Uterus (tissue), 4 donors: ENCODE data around the gene ANKRD40. TPM values are rescaled to one million over a fixed set of nuclear protein-coding genes. Genes with fewer than 3 reads are reported as not detected.

Experiments
- DNase-seq, 2 donors: peaks; one replicate each; pipeline ENCODE4 v3.0.0-alpha.2; 2019 to 2020
- H3K27ac ChIP-seq, 2 donors: fragments of 200-600 bp; sonication (generic); 1 replicate in 1 of 2; 2 replicates in 1 of 2; pipeline ENCODE4 v1.5.1; 2016 to 2018
- H3K27me3 ChIP-seq, 2 donors: fragments of 200-600 bp; sonication (generic); one replicate each; pipeline ENCODE4 v1.5.1; 2018 to 2019; ENCODE audit warnings: control low read depth in 1 of 2
- H3K36me3 ChIP-seq, 2 donors: fragments of 200-600 bp; sonication (generic); one replicate each; pipeline ENCODE4 v1.5.1; 2019; ENCODE audit warnings: control low read depth in 1 of 2
- H3K4me1 ChIP-seq, 2 donors: fragments of 200-600 bp; sonication (generic); one replicate each; pipeline ENCODE4 v1.5.1; 2018 to 2019; ENCODE audit warnings: control low read depth in 1 of 2
- H3K4me3 ChIP-seq, 2 donors: fragments of 200-600 bp; sonication (generic); 1 replicate in 1 of 2; 2 replicates in 1 of 2; pipeline ENCODE4 v1.5.1; 2018 to 2019; ENCODE audit warnings: mild to moderate bottlenecking in 1 of 2
- H3K9me3 ChIP-seq, 2 donors: fragments of 200-600 bp; sonication (generic); one replicate each; pipeline ENCODE4 v1.5.1; 2019; ENCODE audit warnings: control low read depth in 1 of 2
- POLR2A ChIP-seq, 2 donors: fragments of 450-650 bp; IDR thresholded peaks; one replicate each; pipeline ENCODE4 v1.6.1; 2016; ENCODE audit warnings: antibody characterized with exemption in 2 of 2, mild to moderate bottlenecking in 1 of 2, moderate library complexity in 1 of 2
- intact Hi-C: fragments of 100-400 bp; cut with DNase I; formaldehyde crosslinking; loops from one replicate; pipeline ENCODE4 v1.15.1; 2023; ENCODE audit warnings: low total_unique reads
- total RNA-seq, 4 donors: library from RNA; depleted of rRNA in 3 of 4; stranded (reverse); fragments of >200 nt in 3 of 4; gene quantifications; one replicate each; pipeline versions ENCODE4 v1.1.0 to v1.2.4, GENCODE V29; 2014 to 2023
- TF ChIP-seq, protein P1 (sequence below), 4 experiments: fragments of 200-600 bp in 2 of 4; fragments of 450-650 bp in 2 of 4; sonication (generic) in 2 of 4; IDR thresholded peaks; one replicate each; pipeline ENCODE4 v1.5.1; 2016 to 2019; ENCODE audit warnings: antibody characterized with exemption in 4 of 4, mild to moderate bottlenecking in 2 of 4, moderate library complexity in 1 of 4
- donor health status: DM: yes; HTN: yes; CAD: no.

ANKRD40 gene
- total RNA-seq, 4 donors from 2014 or later, result 15.0 to 58.0 (median 31.3) TPM

DNA sequence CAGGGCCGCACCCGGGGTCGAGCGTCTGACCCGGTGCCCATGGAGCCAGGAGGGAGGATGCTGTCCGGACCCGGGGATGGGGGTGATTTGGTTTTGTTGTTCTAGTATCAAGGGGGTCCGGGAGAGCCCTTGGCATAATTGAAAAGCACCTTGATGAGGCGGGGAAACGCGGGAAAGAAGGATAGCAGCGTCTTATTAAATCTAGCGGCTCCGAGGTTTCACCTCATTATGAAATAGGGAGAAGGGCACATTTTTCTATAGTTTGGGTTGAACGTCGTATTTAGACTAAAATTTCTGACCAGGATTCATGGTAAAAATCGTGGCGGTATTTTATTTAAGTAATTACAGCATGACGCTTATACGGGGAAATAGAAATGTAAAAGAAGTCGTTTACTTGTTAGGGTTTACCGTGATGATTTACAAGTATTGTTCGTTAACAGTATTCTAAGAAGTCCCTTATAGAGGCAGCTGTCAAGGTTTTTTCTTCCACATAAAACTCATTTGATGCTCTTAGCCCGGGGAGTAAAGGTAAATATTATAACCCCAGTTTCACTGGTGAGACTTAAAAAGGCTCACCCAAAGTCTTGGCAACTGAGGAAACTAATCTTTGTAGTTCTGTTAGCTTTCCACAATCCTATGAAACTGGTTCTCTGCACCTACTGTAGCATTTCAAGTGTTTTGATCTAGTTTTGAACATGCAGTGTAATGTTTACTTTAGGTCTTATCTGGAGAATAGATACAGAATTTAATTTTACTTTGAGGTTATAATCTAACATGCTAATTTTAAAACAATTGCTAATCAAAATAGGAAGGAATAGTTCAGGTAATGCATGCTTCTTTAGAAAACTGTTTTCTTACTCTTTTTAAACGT lies 12.4 kb upstream of the ANKRD40 start:
- no peak for TF ChIP-seq POLR2A (IDR thresholded peaks at IDR 0.05)
- TF ChIP-seq, protein P1, sequence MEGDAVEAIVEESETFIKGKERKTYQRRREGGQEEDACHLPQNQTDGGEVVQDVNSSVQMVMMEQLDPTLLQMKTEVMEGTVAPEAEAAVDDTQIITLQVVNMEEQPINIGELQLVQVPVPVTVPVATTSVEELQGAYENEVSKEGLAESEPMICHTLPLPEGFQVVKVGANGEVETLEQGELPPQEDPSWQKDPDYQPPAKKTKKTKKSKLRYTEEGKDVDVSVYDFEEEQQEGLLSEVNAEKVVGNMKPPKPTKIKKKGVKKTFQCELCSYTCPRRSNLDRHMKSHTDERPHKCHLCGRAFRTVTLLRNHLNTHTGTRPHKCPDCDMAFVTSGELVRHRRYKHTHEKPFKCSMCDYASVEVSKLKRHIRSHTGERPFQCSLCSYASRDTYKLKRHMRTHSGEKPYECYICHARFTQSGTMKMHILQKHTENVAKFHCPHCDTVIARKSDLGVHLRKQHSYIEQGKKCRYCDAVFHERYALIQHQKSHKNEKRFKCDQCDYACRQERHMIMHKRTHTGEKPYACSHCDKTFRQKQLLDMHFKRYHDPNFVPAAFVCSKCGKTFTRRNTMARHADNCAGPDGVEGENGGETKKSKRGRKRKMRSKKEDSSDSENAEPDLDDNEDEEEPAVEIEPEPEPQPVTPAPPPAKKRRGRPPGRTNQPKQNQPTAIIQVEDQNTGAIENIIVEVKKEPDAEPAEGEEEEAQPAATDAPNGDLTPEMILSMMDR (IDR thresholded peaks at IDR 0.05), result no peak
- H3K4me1 ChIP-seq, result peaks cover 6% of the 10 kb centered on the region in 2 donors
- H3K36me3 ChIP-seq, result no peaks in the 10 kb centered on the region
- intact Hi-C loops, result no loop called here
- no peaks in the 10 kb centered on the region for H3K9me3 ChIP-seq
- no peaks in the 10 kb centered on the region for H3K27me3 ChIP-seq
- H3K4me3 ChIP-seq, result peak overlapping the region; percentile 70 to 85
- DNase-seq, result no peak
- peak overlapping the region; percentile 95 to 97 for H3K27ac ChIP-seq

DNA sequence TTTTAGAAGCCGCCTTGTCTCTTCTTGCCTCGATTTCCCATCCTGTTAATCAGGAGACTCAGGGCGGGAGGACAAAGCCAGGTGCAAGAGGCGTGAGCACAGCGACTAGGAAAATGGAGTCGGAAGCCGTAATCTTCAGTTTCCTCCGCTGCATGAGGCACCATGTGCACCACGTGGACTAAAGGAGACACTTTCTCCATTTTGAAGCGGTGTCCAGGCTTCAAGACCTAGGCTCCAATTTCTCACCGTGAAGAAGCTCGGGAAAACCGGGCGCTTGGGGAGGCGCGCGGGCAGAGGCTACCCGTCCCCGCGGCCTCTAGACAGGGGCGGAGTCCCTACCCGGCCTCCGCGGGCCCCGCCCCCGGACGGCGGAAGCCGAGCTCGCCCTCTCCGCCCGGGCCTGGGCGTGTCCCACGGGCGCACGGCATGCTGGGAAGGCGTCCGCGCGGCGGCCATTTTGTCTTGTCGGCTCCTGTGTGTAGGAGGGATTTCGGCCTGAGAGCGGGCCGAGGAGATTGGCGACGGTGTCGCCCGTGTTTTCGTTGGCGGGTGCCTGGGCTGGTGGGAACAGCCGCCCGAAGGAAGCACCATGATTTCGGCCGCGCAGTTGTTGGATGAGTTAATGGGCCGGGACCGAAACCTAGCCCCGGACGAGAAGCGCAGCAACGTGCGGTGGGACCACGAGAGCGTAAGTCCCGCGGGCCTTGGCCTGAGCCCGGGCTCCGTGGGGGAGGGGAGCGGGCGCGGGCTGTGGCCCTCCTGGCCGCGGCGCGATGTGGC lies 11.6 kb upstream of the ANKRD40 start, which contains the start of gene LUC7L3:
Gene LUC7L3, plus strand, starts transcription at position 460 of the 780 bp plus-strand sequence. Its CDS starts 130 bp downstream, at position 590.
- TF ChIP-seq, protein P1 (IDR thresholded peaks at IDR 0.05), result peak in 1 of 4 experiments; percentile 28
- peak; percentile 67 to 90 for TF ChIP-seq POLR2A (IDR thresholded peaks at IDR 0.05)
- H3K36me3 ChIP-seq, result no peaks in the 10 kb centered on the region
- H3K27ac ChIP-seq, result peak within 1 kb of the TSS; percentile 95 to 97
- H3K27me3 ChIP-seq, result no peaks in the 10 kb centered on the region
- no peaks in the 10 kb centered on the region for H3K9me3 ChIP-seq
- intact Hi-C loops, result no loop called here
- peaks cover 3 to 6% of the 10 kb centered on the region in 2 donors for H3K4me1 ChIP-seq
- peak; percentile 90 to 94 for DNase-seq
- peak within 1 kb of the TSS; percentile 70 to 85 for H3K4me3 ChIP-seq

- no peak for DNase-seq
- no peak overlapping the region for H3K4me3 ChIP-seq
- H3K9me3 ChIP-seq, result no peaks in the 10 kb centered on the region
- H3K27me3 ChIP-seq, result no peaks in the 10 kb centered on the region
- intact Hi-C loops, result no loop called here
- no peak for TF ChIP-seq POLR2A (IDR thresholded peaks at IDR 0.05)
- TF ChIP-seq, protein P1 (IDR thresholded peaks at IDR 0.05), result no peak
- H3K27ac ChIP-seq, result no peak overlapping the region
- H3K36me3 ChIP-seq, result no peaks in the 10 kb centered on the region
- H3K4me1 ChIP-seq, result no peaks in the 10 kb centered on the region
Observed at GRCh38 chr17:50715471-50715870, 7.8 kb upstream of the ANKRD40 start.

DNA sequence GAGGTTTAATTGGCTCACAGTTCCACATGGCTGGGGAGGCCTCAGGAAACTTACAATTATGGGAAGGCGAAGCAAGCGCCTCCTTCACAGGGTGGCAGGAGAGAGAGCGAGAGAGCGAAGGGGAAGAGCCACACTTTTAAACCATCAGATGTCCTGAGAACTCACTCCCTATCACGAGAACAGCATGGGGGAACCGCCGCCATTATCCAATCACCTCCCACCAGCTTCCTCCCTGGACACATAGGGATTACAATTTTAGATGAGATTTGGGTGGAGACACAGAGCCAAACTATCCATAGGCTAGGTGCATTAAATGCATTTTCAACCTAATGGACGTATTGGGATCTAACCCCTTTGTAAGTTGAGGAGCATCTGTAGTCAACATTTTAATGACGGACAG lies 4.9 kb upstream of the ANKRD40 start:
- H3K9me3 ChIP-seq, result no peaks in the 10 kb centered on the region
- TF ChIP-seq POLR2A (IDR thresholded peaks at IDR 0.05), result no peak
- TF ChIP-seq, protein P1 (IDR thresholded peaks at IDR 0.05), result no peak
- H3K27ac ChIP-seq, result no peak overlapping the region
- DNase-seq, result no peak
- H3K4me3 ChIP-seq, result no peak overlapping the region
- peaks cover 8 to 14% of the 10 kb centered on the region in 2 donors for H3K4me1 ChIP-seq
- no peaks in the 10 kb centered on the region for H3K27me3 ChIP-seq
- intact Hi-C loops, result no loop called here
- no peaks in the 10 kb centered on the region for H3K36me3 ChIP-seq
